Measurements from ENCODE around the gene CDH9. TPM values are rescaled to one million over a fixed set of nuclear protein-coding genes. Genes with fewer than 3 reads are reported as not detected.

The CDH9 gene
- total RNA-seq, 1 experiment from 2014 or later, result not detected

- Mint-ChIP-seq H3K4me1 (ENCODE audit: insufficient read depth, unreplicated experiment) (no peaks in the 10 kb centered on the region), H3K4me3 (ENCODE audit: unreplicated experiment) (no peak overlapping the region), H3K9me3 (ENCODE audit: unreplicated experiment) (no peaks in the 10 kb centered on the region), H3K27me3 (ENCODE audit: insufficient read depth, unreplicated experiment) (no peaks in the 10 kb centered on the region), H3K36me3 (ENCODE audit: insufficient read depth, unreplicated experiment) (no peaks in the 10 kb centered on the region), H3K27ac (ENCODE audit: low read depth, unreplicated experiment) (no peak overlapping the region)
- no peak for DNase-seq (ENCODE audit: unreplicated experiment)
- no peak for TF ChIP-seq CTCF (IDR thresholded peaks at IDR 0.05; ENCODE audit: unreplicated experiment)
- no TSS peak for BruUV-seq (replicated peaks)
- ChIA-PET CTCF (no interaction called here), POLR2A (no interaction called here)
- intact Hi-C loops (cut with micrococcal nuclease), result no loop called here
These were observed 116.9 kb downstream of the CDH9 start for GRCh38 chr5:26921439-26921838.

- Mint-ChIP-seq H3K4me3 (ENCODE audit: unreplicated experiment) (no peak overlapping the region), H3K36me3 (ENCODE audit: insufficient read depth, unreplicated experiment) (no peaks in the 10 kb centered on the region), H3K27me3 (ENCODE audit: insufficient read depth, unreplicated experiment) (no peaks in the 10 kb centered on the region), H3K9me3 (ENCODE audit: unreplicated experiment) (no peaks in the 10 kb centered on the region), H3K4me1 (ENCODE audit: insufficient read depth, unreplicated experiment) (no peaks in the 10 kb centered on the region), H3K27ac (ENCODE audit: low read depth, unreplicated experiment) (no peak overlapping the region)
- CTCF ChIA-PET, result interaction anchor here (1.0 kb wide), 1 partner anchor 10 kb away, joined by 3 read pairs; no protein-coding TSS in a partner anchor
- TF ChIP-seq CTCF (IDR thresholded peaks at IDR 0.05; ENCODE audit: unreplicated experiment), result no peak
- POLR2A ChIA-PET, result no interaction called here
- intact Hi-C loops (cut with micrococcal nuclease), result no loop called here
- no peak for DNase-seq (ENCODE audit: unreplicated experiment)
- BruUV-seq (replicated peaks), result no TSS peak
These were observed 134.9 kb downstream of the CDH9 start for GRCh38 chr5:26903469-26903868.

GRCh38 chr5:26894719-26895263 lies 143.6 kb downstream of the CDH9 start:
- intact Hi-C loops (cut with micrococcal nuclease), result no loop called here
- H3K27me3 Mint-ChIP-seq (ENCODE audit: insufficient read depth, unreplicated experiment), result no peaks in the 10 kb centered on the region
- TF ChIP-seq CTCF (IDR thresholded peaks at IDR 0.05; ENCODE audit: unreplicated experiment), result no peak
- H3K36me3 Mint-ChIP-seq (ENCODE audit: insufficient read depth, unreplicated experiment), result no peaks in the 10 kb centered on the region
- no peaks in the 10 kb centered on the region for H3K4me1 Mint-ChIP-seq (ENCODE audit: insufficient read depth, unreplicated experiment)
- DNase-seq (ENCODE audit: unreplicated experiment), result no peak
- CTCF ChIA-PET, result interaction anchor here (0.6 to 0.9 kb wide), 3 partner anchors 22 to 1070 kb away, joined by 3 to 4 read pairs (median 4); no protein-coding TSS in a partner anchor
- H3K27ac Mint-ChIP-seq (ENCODE audit: low read depth, unreplicated experiment), result no peak overlapping the region
- POLR2A ChIA-PET, result no interaction called here
- H3K9me3 Mint-ChIP-seq (ENCODE audit: unreplicated experiment), result peaks cover 9% of the 10 kb centered on the region
- H3K4me3 Mint-ChIP-seq (ENCODE audit: unreplicated experiment), result no peak overlapping the region
- no TSS peak for BruUV-seq (replicated peaks)

- H3K27me3 Mint-ChIP-seq (ENCODE audit: insufficient read depth, unreplicated experiment), result no peaks in the 10 kb centered on the region
- TF ChIP-seq CTCF (IDR thresholded peaks at IDR 0.05; ENCODE audit: unreplicated experiment), result no peak
- POLR2A ChIA-PET, result no interaction called here
- no peaks in the 10 kb centered on the region for H3K4me1 Mint-ChIP-seq (ENCODE audit: insufficient read depth, unreplicated experiment)
- H3K27ac Mint-ChIP-seq (ENCODE audit: low read depth, unreplicated experiment), result no peak overlapping the region
- no peaks in the 10 kb centered on the region for H3K36me3 Mint-ChIP-seq (ENCODE audit: insufficient read depth, unreplicated experiment)
- no peak for DNase-seq (ENCODE audit: unreplicated experiment)
- intact Hi-C loops (cut with micrococcal nuclease), result no loop called here
- CTCF ChIA-PET, result no interaction called here
- BruUV-seq (replicated peaks), result no TSS peak
- H3K4me3 Mint-ChIP-seq (ENCODE audit: unreplicated experiment), result no peak overlapping the region
- peaks cover 9% of the 10 kb centered on the region for H3K9me3 Mint-ChIP-seq (ENCODE audit: unreplicated experiment)
These were observed 145.3 kb downstream of the CDH9 start for GRCh38 chr5:26893078-26893477.
